ENCODE measurements around the gene OR3A2.

GRCh38 chr17:3385869-3386816, at the start of gene OR3A2:
- TF ChIP-seq CTCF (IDR thresholded peaks at IDR 0.05 in 2 of 3, conservative IDR thresholded peaks at IDR 0.05 in 1 of 3; ENCODE audit: borderline replicate concordance in 1 of 3, insufficient read depth in 1 of 3, low read depth in 2 of 3, low read length in 2 of 3): no peak
- TF ChIP-seq ATF3 (IDR thresholded peaks at IDR 0.05): no peak
- TF ChIP-seq EZH2 (IDR thresholded peaks at IDR 0.05): no peak
- TF ChIP-seq POLR2A (IDR thresholded peaks at IDR 0.05; ENCODE audit: borderline replicate concordance, extremely low read depth, insufficient read depth, insufficient read length): no peak
- TF ChIP-seq REST (IDR thresholded peaks at IDR 0.05; ENCODE audit: low read depth): no peak
- TF ChIP-seq YY1 (IDR thresholded peaks at IDR 0.05; ENCODE audit: extremely low read depth, insufficient replicate concordance, low read depth, low read length): no peak
- TF ChIP-seq MAX (IDR thresholded peaks at IDR 0.05): no peak
- no peak for TF ChIP-seq POLR2AphosphoS5 (IDR thresholded peaks at IDR 0.05; ENCODE audit: low read depth, low read length)
- TF ChIP-seq SP1 (IDR thresholded peaks at IDR 0.05; ENCODE audit: low read depth): no peak
- no peak for TF ChIP-seq JUND (IDR thresholded peaks at IDR 0.05)
- no peak for TF ChIP-seq SRF (IDR thresholded peaks at IDR 0.05; ENCODE audit: low read depth)
- TF ChIP-seq EZH2phosphoT487 (IDR thresholded peaks at IDR 0.05; ENCODE audit: borderline replicate concordance): no peak

Data from HCT116 (cell line).